ENCODE results near the gene RBM20.

Gene RBM20

GRCh38 chr10:110780704-110781103, 136.6 kb downstream of the RBM20 start:
- Histone ChIP-seq H3K4me2 (no peak overlapping the region), H3K9ac (no peak overlapping the region), H3K27me3 (no peaks in the 10 kb centered on the region), H3K4me1 (no peaks in the 10 kb centered on the region), H3K9me3 (no peaks in the 10 kb centered on the region), H4K20me1 (no peaks in the 10 kb centered on the region), H3K27ac (no peak overlapping the region), H3K36me3 (no peaks in the 10 kb centered on the region), H3K4me3 (no peak overlapping the region)
- no peak for TF ChIP-seq Cebpa-rat (IDR thresholded peaks at IDR 0.05)

- H3K4me3 ChIP-seq, result no peak overlapping the region
- no peaks in the 10 kb centered on the region for H3K36me3 ChIP-seq
- no peaks in the 10 kb centered on the region for H3K4me1 ChIP-seq
- no peaks in the 10 kb centered on the region for H3K9me3 ChIP-seq
- H3K4me2 ChIP-seq, result no peak overlapping the region
- TF ChIP-seq Cebpa-rat (IDR thresholded peaks at IDR 0.05), result no peak
- no peak overlapping the region for H3K27ac ChIP-seq
- H3K9ac ChIP-seq, result no peak overlapping the region
- H3K27me3 ChIP-seq, result no peaks in the 10 kb centered on the region
- H4K20me1 ChIP-seq, result no peaks in the 10 kb centered on the region
Observed at GRCh38 chr10:110781139-110781538, 137.0 kb downstream of the RBM20 start.

GRCh38 chr10:110782616-110783015, 138.5 kb downstream of the RBM20 start:
- no peak overlapping the region for H3K4me2 ChIP-seq
- no peak for TF ChIP-seq Cebpa-rat (IDR thresholded peaks at IDR 0.05)
- H3K9ac ChIP-seq, result no peak overlapping the region
- H3K36me3 ChIP-seq, result no peaks in the 10 kb centered on the region
- H3K4me1 ChIP-seq, result no peaks in the 10 kb centered on the region
- H3K9me3 ChIP-seq, result no peaks in the 10 kb centered on the region
- H4K20me1 ChIP-seq, result no peaks in the 10 kb centered on the region
- no peaks in the 10 kb centered on the region for H3K27me3 ChIP-seq
- no peak overlapping the region for H3K4me3 ChIP-seq
- H3K27ac ChIP-seq, result no peak overlapping the region

- Histone ChIP-seq H3K36me3 (no peaks in the 10 kb centered on the region), H3K27ac (no peak overlapping the region), H3K4me1 (no peaks in the 10 kb centered on the region), H3K9ac (no peak overlapping the region), H3K4me3 (no peak overlapping the region), H3K27me3 (no peaks in the 10 kb centered on the region), H4K20me1 (no peaks in the 10 kb centered on the region), H3K4me2 (no peak overlapping the region), H3K9me3 (no peaks in the 10 kb centered on the region)
- TF ChIP-seq Cebpa-rat (IDR thresholded peaks at IDR 0.05), result no peak
Observed at GRCh38 chr10:110783509-110784107, 139.5 kb downstream of the RBM20 start.

- H3K9me3 ChIP-seq, result no peaks in the 10 kb centered on the region
- TF ChIP-seq Cebpa-rat (IDR thresholded peaks at IDR 0.05), result no peak
- no peaks in the 10 kb centered on the region for H3K4me1 ChIP-seq
- no peak overlapping the region for H3K4me2 ChIP-seq
- H3K9ac ChIP-seq, result no peak overlapping the region
- H3K27me3 ChIP-seq, result no peaks in the 10 kb centered on the region
- H4K20me1 ChIP-seq, result no peaks in the 10 kb centered on the region
- no peak overlapping the region for H3K4me3 ChIP-seq
- H3K36me3 ChIP-seq, result no peaks in the 10 kb centered on the region
- H3K27ac ChIP-seq, result no peak overlapping the region
Observed at GRCh38 chr10:110784198-110784597, 140.1 kb downstream of the RBM20 start.

- no peaks in the 10 kb centered on the region for H3K36me3 ChIP-seq
- H3K4me2 ChIP-seq, result no peak overlapping the region
- no peak overlapping the region for H3K4me3 ChIP-seq
- no peaks in the 10 kb centered on the region for H3K27me3 ChIP-seq
- no peak overlapping the region for H3K9ac ChIP-seq
- peaks cover 9% of the 10 kb centered on the region for H3K4me1 ChIP-seq
- no peak for TF ChIP-seq Cebpa-rat (IDR thresholded peaks at IDR 0.05)
- no peak overlapping the region for H3K27ac ChIP-seq
- no peaks in the 10 kb centered on the region for H3K9me3 ChIP-seq
- H4K20me1 ChIP-seq, result no peaks in the 10 kb centered on the region
Observed at GRCh38 chr10:110786172-110786571, 142.0 kb downstream of the RBM20 start.

- H3K4me2 ChIP-seq, result no peak overlapping the region
- H3K4me3 ChIP-seq, result no peak overlapping the region
- no peaks in the 10 kb centered on the region for H3K9me3 ChIP-seq
- H3K36me3 ChIP-seq, result no peaks in the 10 kb centered on the region
- H3K9ac ChIP-seq, result no peak overlapping the region
- no peaks in the 10 kb centered on the region for H4K20me1 ChIP-seq
- TF ChIP-seq Cebpa-rat (IDR thresholded peaks at IDR 0.05), result no peak
- peaks cover 9% of the 10 kb centered on the region for H3K4me1 ChIP-seq
- H3K27me3 ChIP-seq, result no peaks in the 10 kb centered on the region
- no peak overlapping the region for H3K27ac ChIP-seq
Observed at GRCh38 chr10:110788620-110789385, 144.7 kb downstream of the RBM20 start.

GRCh38 chr10:110789604-110790433, 145.7 kb downstream of the RBM20 start:
- Histone ChIP-seq H3K4me3 (no peak overlapping the region), H3K4me2 (no peak overlapping the region), H4K20me1 (no peaks in the 10 kb centered on the region), H3K9ac (no peak overlapping the region), H3K4me1 (peaks cover 9% of the 10 kb centered on the region), H3K9me3 (no peaks in the 10 kb centered on the region), H3K36me3 (no peaks in the 10 kb centered on the region), H3K27me3 (no peaks in the 10 kb centered on the region), H3K27ac (no peak overlapping the region)
- no peak for TF ChIP-seq Cebpa-rat (IDR thresholded peaks at IDR 0.05)

- H3K4me2 ChIP-seq, result no peak overlapping the region
- no peaks in the 10 kb centered on the region for H3K36me3 ChIP-seq
- no peaks in the 10 kb centered on the region for H3K9me3 ChIP-seq
- TF ChIP-seq Cebpa-rat (IDR thresholded peaks at IDR 0.05), result no peak
- H4K20me1 ChIP-seq, result no peaks in the 10 kb centered on the region
- no peak overlapping the region for H3K4me3 ChIP-seq
- H3K27ac ChIP-seq, result no peak overlapping the region
- peaks cover 9% of the 10 kb centered on the region for H3K4me1 ChIP-seq
- H3K9ac ChIP-seq, result no peak overlapping the region
- no peaks in the 10 kb centered on the region for H3K27me3 ChIP-seq
Observed at GRCh38 chr10:110790913-110791506, 146.9 kb downstream of the RBM20 start.
